GM18519 (cell line): ENCODE data around the gene TANGO6.
"Not testable (repeated sequence)": the region's sequence is repeated elsewhere in the genome, so short reads cannot be mapped to it uniquely, and the experiment has no call there.

Experiments
- ATAC-seq: cut with Tn5 transposase; IDR thresholded peaks from one replicate; pipeline ENCODE4 v1.9.1; 2021; ENCODE audit warnings: mild to moderate bottlenecking, moderate library complexity; ENCODE audit not compliant: unreplicated experiment, low FRiP score

The TANGO6 gene

DNA sequence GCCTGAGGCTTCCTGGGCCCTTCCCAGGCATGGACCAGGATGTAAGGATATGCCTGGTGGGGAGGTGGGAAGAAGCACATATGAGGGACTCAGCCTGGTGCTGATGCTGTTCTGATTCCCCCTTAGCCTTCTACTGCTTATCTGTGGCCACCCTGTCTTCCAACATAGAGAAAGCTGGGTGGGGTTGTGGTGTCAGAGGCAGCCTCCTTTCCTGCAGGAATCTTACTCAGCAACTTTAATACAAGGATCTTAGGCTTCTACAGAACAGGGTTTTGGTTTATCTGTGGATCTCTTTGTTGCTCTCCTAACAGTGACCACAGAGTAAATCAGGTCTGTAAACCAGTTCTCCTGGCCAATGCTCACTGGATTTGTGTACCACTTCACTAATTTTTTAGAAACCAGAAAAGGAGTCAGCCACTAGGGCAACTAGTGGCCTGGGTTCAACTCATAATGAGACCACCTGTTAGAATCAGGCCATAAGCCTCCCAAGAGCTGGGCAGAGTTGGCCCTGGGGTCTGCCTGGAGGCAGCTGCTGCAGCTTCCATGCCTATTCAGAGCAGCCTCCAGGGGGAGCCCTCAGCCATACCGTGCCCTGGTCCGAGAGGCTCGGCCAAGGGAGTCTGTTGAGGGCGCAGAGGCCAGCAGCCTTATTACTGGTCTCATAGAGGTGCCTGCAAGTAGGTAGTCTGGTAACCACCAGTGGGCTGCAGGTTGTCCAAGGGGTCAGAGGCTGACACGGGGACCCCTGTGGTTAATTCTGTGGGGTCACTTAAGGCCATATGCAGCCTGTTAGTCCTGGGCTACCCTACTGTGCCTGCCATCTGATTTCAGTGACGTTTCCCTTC lies 269.2 kb downstream of the TANGO6 start:
- no peak for ATAC-seq

- ATAC-seq: no peak
These were observed 269.9 kb downstream of the TANGO6 start for GRCh38 chr16:69113216-69113615.

- ATAC-seq: no peak
These were observed 271.1 kb downstream of the TANGO6 start for GRCh38 chr16:69114346-69114975.

DNA sequence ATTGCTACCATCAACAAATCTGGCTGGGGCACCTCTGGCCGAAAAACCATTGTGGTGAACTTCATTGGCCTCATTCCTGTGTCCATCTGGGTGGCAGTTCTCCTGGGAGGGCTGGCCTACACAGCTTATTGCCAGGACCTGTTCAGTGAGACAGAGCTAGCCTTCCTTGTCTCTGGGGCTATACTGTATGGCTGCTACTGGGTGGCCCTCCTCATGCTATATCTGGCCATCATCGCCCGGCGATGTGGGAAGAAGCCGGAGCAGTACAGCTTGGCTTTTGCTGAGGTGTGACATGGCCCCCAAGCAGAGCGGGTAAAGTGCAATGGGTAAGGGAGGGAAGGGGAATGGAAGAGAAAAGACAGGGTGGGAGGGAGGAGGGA lies 271.6 kb downstream of the TANGO6 start:
- ATAC-seq: no peak

DNA sequence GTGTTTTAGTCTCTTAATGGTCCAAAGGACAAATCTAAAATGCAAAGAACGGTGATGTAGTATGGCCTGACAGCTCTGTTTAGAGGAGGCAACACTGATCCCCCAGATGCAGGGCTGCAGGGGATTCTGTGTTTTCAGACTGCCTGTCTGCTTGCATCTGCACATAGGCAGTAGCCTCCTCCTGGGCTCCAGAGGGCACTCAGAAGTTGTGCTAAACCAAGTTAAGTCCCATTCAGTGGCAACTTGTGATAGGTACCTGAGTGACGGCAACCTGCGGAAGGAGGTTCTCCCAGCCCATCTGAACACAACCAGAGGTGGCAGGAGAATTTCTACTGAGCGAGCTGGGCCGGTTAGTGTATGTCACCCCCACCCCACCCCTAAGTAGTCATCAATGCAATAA lies 272.0 kb downstream of the TANGO6 start:
- ATAC-seq: no peak

GRCh38 chr16:69115837-69116236 lies 272.5 kb downstream of the TANGO6 start:
- no peak for ATAC-seq

GRCh38 chr16:69116256-69116875 lies 273.0 kb downstream of the TANGO6 start:
- no peak for ATAC-seq

DNA sequence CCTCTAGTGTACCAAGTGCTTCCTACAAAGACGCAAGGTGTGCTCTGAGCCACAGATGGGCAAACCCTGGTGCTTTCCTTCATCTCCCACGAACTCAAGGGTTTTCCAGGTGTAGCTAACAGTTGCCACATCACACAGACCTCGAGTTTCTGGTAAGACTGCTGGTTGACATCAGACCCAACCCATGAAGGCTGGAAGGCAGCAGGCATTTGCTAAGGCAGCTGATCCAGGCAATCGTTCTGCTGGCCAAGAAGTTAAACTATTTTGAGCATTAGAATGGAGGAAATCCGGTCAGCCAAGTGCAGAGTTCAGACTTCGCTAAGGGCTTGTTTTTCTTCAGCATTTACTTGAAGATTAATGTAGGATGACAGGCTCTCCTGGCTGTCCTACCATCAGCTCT lies 273.6 kb downstream of the TANGO6 start:
- ATAC-seq: no peak

DNA sequence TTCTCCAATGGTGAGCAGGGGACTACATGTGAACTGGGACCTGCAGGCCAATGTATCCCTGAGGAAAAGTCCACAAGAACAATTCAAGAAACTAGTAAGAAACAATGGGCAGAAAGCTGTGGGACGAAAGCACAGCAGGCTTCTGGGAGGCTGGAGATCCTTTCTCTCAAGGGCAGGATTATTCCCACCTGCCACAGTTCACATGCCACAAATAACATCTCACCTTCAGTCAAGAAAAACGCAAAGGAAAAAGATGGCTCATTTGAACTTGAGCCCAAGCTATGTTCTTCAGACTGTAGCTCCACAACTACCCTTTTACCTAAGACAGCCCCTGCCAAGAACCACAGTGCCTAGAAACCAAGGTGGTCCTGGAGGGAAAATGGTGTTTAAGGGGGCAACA lies 275.1 kb downstream of the TANGO6 start:
- no peak for ATAC-seq

DNA sequence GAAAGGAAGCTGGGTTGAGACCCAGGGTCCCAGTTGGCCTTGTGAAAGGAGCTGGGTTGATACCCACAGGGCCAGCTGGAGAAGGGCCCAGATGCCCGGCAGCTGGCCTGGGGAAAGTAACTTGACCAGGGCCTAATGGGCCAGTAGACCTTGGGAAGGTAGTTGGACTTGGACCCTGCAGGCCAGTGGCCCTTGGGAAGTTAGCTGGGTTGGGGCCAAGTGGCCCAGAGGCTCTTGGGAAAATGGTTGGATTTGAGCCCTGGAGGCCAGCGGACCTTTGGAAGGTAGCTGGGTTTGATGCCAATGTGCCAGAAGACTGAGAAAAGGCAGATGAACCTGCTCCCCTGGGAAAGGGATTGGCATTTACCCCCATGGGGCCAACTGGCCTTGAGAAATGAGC lies 275.7 kb downstream of the TANGO6 start:
- ATAC-seq: no peak

- no peak for ATAC-seq
These were observed 276.2 kb downstream of the TANGO6 start for GRCh38 chr16:69119536-69119935.

DNA sequence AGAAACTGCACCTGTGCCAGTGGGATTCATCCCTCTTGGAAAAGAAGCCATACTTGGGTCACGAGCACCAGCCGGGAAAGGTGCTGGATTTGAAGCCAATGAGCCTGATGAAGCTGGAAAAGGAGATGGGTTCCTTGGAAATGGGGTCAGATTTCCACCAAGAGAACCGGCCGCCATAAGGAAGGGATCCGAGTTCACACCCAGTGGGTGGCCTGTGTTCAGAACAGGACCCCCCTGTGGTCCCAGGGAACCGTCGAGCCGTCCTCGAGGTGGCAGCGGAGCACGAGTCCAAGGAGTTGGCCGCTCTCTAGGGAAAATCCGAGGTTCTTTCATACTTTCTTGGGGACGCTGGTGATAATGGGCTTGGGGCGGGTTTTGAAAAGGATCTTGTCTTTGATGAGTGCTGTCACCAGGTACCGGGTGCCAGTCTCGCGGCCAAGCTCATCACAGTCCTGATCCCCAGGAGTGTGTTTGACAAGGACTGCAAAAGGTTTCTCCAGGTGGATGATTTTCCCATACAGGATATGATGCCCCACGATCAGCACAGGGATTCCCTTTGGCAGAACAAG lies 276.8 kb downstream of the TANGO6 start:
- no peak for ATAC-seq

DNA sequence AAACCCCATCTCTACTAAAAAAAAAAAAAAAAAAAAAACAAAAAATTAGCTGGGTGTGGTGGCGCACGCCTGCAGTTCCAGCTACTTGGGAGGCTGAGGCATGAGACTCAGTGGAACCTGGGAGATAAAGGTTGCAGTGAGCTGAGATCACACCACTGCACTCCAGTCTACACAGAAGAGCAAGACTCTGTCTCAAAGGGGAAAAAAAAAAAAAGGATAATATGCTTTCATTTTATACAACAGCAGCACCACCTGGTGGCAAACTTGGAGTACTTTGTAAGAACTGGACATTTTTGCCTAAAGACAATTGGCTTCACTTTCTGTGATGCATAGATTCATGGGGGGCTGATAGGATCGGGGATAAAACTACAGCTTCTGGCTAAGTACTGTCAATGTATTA lies 280.6 kb downstream of the TANGO6 start:
- no peak for ATAC-seq

- ATAC-seq: not testable (repeated sequence)
These were observed 281.1 kb downstream of the TANGO6 start for GRCh38 chr16:69124406-69124805.

GRCh38 chr16:69124961-69125360 lies 281.6 kb downstream of the TANGO6 start:
- not testable (repeated sequence) for ATAC-seq

DNA sequence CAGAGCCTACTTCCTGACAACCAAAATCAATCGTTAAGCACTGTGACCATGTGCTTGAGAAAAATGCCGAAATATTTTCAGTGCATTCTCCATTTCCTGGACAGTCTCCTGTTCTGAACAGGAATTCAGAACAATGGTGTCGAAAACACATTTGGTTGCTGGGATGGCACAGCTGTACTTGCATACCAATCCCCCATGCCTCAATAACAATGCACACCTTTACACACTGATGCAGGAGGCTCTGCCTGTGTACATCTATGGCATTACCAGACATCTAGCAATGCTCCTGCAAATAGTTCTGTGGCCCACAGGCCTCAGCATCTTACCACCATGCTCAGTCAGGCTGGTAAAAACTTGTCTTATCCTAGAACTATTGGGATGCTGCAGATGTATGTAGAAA lies 282.9 kb downstream of the TANGO6 start:
- no peak for ATAC-seq

- ATAC-seq: not testable (repeated sequence)
These were observed 283.5 kb downstream of the TANGO6 start for GRCh38 chr16:69126801-69127200.

GRCh38 chr16:69127966-69128510 lies 284.7 kb downstream of the TANGO6 start:
- no peak for ATAC-seq

- ATAC-seq: no peak
These were observed 287.1 kb downstream of the TANGO6 start for GRCh38 chr16:69130461-69130860.

DNA sequence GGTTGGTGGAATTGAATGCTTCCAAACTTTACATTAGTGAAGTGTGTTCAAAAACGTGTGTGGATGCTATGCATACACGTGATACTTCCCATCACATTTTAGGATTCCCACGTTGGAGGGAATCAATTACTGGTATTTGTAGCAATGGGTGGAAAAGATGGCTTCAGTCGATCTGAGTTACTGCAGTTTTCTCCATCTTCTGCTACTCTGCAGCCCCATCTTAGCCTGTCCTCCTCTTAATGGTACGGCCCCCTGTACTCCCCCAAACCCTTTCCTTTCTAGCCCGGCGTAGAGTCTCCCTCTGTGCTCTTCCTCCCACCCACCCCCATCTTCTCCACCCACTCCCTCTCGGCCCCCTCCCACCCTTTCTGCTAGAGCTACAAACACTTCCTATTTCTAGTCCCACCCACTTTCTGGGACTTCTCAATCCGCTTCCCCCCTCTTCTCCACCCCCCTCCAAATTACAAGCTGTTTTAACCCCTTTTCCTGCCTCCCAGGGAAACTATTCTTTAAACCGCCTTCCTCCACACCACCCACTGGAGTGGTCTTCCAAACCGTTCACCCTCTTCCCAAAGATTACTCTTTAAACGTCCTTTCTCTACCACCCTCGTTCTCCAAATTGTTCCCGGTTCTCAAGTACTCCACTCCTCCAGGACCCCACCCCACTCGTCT lies 288.0 kb downstream of the TANGO6 start:
- no peak for ATAC-seq
